Astrocyte of the spinal cord (primary cell): Measurements from ENCODE around the gene STK32C.
"Not testable (repeated sequence)": the region's sequence is repeated elsewhere in the genome, so short reads cannot be mapped to it uniquely, and the experiment has no call there.

Source experiments
- DNase-seq: peaks from one replicate; pipeline ENCODE4 v3.0.0; 2011; ENCODE audit warnings: low read depth, low spot score
- H3K4me3 ChIP-seq: 2 replicates; pipeline ENCODE4 v1.5.1; 2011; ENCODE audit warnings: low read depth, mild to moderate bottlenecking, low read length, moderate library complexity
- in situ Hi-C: cut with HindIII; loops from 2 replicates; pipeline ENCODE4 v1.10.0; 2017; ENCODE audit warnings: low sequenced_read_pairs
- TF ChIP-seq, protein P1 (sequence below): IDR thresholded peaks from 2 replicates; pipeline ENCODE4 v1.5.1; 2012; ENCODE audit warnings: low read depth, mild to moderate bottlenecking, low read length, inconsistent platforms

Gene STK32C

DNA sequence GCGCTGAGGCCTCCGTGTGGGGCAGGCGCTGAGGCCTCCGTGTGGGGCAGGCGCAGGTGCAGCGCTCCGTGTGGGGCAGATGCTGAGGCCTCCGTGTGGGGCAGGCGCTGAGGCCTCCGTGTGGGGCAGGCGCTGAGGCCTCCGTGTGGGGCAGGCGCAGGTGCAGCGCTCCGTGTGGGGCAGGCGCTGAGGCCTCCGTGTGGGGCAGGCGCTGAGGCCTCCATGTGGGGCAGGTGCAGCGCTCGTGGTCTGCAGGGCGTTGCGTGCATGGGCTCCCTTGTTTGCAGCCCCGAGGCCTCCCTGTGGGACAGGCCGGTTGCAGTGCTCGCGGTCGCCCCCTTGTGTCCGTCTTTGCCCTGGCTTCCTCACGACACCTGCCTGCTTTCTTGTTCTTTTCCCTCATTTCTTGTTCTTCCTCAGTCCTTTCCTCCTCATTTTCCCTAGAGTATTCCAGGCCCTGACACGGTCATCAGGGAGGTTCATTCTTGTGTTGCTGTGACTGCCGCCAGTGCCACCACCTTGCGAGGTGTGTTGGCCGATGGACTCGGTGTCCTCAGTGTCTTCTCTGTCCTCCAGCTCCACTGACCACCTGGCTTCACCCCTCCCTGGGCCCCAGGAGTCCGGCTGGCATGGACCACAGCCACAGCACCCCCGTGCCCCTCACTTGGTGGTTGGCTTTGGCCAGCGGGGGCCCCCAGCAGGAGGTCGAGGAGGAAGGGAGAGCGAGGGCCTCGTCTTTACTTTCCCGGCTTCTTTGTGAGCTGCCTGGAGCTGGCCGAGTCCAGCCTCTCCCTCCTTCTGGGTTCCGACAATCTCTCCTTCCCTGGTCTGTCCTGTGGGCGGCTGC lies 44.9 kb upstream of the STK32C start:
- H3K4me3 ChIP-seq, in situ Hi-C loops: not testable (repeated sequence)
- peak; percentile 52 for DNase-seq
- TF ChIP-seq, protein P1, sequence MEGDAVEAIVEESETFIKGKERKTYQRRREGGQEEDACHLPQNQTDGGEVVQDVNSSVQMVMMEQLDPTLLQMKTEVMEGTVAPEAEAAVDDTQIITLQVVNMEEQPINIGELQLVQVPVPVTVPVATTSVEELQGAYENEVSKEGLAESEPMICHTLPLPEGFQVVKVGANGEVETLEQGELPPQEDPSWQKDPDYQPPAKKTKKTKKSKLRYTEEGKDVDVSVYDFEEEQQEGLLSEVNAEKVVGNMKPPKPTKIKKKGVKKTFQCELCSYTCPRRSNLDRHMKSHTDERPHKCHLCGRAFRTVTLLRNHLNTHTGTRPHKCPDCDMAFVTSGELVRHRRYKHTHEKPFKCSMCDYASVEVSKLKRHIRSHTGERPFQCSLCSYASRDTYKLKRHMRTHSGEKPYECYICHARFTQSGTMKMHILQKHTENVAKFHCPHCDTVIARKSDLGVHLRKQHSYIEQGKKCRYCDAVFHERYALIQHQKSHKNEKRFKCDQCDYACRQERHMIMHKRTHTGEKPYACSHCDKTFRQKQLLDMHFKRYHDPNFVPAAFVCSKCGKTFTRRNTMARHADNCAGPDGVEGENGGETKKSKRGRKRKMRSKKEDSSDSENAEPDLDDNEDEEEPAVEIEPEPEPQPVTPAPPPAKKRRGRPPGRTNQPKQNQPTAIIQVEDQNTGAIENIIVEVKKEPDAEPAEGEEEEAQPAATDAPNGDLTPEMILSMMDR = peak; percentile 83

DNA sequence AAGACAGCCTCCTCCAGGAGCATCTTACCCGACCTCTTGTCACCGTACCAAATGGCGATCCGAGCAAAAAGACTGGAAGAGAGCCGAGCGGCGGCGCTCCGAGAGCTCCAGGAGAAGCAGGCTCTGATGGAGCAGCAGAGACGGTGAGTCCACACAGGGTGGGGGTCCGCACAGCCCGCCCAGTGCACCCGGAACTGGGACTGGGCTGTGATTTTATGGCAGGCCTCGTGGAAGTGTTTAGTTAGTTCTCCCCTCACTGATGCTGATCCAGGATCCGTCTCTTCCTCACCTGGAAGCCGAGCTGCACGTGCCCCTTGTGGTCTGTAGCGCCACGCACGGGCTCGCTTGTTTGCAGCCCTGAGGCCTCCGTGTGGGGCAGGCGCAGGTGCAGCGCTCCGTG lies 43.9 kb upstream of the STK32C start:
- DNase-seq = no peak
- in situ Hi-C loops = no loop called here
- TF ChIP-seq, protein P1 = no peak
- no peak overlapping the region for H3K4me3 ChIP-seq

DNA sequence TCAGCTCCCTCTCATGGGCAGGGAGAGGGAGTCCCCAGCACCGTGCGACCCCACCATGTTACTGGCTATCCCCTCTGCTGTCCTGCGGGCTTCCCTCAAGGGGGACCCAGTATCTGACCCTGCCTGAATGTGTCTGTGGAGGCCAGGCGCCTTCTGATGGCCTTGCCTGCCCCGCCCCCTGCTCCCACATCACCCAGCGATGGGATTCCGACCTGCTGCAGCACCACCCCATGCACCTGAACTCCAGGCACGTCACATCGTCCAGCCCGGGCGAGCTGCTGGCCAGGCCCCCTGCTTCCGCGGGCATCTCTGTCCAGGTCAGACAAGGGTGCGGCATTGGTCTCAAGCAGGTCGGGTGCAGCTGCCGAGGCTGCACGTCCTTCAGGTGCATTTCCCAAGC lies 43.2 kb upstream of the STK32C start:
- in situ Hi-C loops = no loop called here
- no peak overlapping the region for H3K4me3 ChIP-seq
- DNase-seq = no peak
- TF ChIP-seq, protein P1 = no peak

DNA sequence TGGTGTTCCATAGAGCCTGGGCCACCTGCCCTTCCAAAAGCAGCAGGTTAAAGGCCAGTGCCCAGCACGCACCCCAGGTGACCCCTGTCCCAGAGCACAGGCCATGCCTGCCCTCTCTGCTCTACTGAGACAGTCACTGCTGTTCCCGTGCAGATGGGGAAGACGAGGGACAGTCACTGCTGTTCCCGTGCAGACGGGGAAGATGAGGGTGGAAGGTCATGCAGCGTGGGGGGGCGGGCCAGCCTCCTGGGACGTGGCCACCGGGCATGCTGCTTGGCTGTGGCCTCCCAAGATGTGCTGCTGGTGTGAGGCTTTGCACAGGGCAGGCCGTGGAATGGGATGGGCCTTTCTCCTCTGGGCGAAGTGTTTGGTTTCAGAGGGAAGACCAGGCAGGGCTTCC lies 42.6 kb upstream of the STK32C start:
- no peak overlapping the region for H3K4me3 ChIP-seq
- in situ Hi-C loops = no loop called here
- TF ChIP-seq, protein P1 = no peak
- DNase-seq = no peak

DNA sequence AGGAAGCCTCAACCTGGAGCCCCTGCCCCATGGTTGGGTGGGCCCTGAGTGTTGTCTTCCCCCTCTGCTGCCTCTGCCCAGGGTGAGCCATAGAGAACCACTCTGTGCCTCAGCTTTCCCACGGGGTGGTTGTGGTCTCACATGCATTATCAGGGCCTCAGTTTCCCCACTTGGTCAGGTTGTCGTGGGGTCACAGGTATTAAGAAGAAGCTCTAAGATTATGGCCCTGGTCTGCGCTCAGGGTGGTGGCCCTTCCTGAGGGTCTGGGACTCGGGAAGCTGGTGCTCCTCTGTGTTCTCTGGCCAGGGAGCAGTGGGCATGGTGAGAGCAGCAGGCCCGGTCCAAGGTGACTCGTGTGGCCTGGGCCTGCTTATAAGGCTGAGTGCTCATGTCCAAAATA lies 42.0 kb upstream of the STK32C start:
- DNase-seq = no peak
- no peak overlapping the region for H3K4me3 ChIP-seq
- in situ Hi-C loops = no loop called here
- TF ChIP-seq, protein P1 = no peak

DNA sequence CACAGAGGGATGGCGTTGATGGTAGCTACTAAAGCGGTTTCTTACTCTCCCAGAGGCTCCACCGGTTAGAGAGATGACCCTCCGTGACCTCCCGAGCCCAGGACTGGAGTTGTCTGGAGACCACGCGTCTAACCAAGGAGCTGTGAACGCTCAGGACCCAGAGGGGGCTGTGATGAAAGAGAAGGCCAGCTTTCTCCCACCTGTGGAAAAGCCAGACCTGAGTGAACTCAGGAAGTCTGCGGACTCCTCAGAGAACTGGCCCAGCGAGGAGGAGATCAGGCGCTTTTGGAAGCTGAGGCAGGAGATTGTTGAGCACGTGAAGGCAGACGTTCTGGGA lies 40.1 kb upstream of the STK32C start:
- DNase-seq = no peak
- H3K4me3 ChIP-seq = no peak overlapping the region
- in situ Hi-C loops = no loop called here
- TF ChIP-seq, protein P1 = no peak
